HG02852 (cell line): Measurements from ENCODE around the gene LPP.

Experiments
- ATAC-seq: cut with Tn5 transposase; IDR thresholded peaks from one replicate; pipeline ENCODE4 v1.9.1; 2021; ENCODE audit warnings: mild to moderate bottlenecking, moderate library complexity; ENCODE audit not compliant: unreplicated experiment

Gene LPP

GRCh38 chr3:188533612-188534357, 379.8 kb downstream of the LPP start:
- no peak for ATAC-seq

DNA sequence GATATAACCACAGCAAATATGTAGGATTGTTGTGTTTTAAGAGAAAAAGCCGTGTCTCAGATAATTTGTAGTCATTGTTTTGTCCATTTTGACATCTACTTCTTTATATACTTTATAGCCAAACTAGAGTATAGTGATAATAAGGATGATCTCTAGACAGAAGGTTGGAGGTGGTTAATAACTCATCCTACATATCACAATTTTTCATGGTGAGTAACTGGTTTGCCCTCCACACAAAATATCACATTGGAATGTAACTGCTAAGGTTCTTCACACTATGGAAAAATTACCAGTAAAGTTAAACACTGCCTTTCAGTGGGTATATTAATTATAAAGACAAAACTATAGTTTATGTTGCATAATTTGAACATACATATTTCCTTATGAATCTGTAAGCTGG, 380.7 kb downstream of the LPP start:
- no peak for ATAC-seq

- ATAC-seq, result no peak
These were observed 383.6 kb downstream of the LPP start for GRCh38 chr3:188537606-188538005.

GRCh38 chr3:188539037-188539436, 385.1 kb downstream of the LPP start:
- ATAC-seq, result no peak

DNA sequence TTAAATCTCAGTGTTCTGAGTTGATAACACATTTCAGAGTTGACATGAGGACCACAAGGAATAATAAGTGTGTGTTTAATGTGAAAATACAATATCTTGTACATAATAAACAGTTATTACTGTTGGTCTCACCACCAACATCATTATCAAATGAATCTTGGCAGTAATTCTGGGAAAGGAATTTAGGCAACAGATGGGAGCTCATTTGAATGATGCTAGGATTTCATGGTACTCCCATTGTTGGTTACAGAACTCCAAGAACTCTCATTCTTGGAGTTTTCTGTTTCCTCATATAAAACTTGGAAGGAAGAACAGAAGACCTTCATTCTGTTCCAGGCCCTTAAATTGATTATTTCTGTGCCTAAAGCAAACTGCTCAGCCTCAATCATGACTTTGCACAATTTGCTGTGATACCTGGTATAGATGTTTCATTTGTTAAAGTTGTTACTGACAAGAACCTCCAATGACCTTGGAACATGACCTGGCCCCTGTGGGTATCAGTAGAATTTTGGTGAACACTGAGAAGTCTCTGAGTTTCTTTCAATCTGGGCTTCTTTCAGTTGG, 385.8 kb downstream of the LPP start:
- ATAC-seq, result no peak

GRCh38 chr3:188542196-188542595, 388.2 kb downstream of the LPP start:
- no peak for ATAC-seq

DNA sequence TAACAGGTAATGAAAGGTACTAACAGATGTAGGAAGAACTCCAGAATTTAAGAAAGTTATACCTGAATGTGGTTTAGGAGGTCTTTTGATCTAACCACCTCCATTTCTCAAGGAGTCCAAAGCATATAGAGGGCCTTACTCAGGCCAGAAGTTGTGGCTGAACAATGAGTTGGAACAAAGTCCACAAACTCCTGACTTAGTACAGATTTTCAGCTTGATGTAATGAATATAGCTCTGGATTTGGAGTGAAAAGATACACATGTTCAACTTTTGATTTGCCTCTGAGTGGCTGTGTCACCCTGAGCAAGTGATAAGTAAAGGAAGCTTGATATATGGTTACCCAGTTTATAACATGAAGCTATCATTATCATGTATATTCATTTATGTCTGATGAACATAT, 390.1 kb downstream of the LPP start:
- no peak for ATAC-seq

DNA sequence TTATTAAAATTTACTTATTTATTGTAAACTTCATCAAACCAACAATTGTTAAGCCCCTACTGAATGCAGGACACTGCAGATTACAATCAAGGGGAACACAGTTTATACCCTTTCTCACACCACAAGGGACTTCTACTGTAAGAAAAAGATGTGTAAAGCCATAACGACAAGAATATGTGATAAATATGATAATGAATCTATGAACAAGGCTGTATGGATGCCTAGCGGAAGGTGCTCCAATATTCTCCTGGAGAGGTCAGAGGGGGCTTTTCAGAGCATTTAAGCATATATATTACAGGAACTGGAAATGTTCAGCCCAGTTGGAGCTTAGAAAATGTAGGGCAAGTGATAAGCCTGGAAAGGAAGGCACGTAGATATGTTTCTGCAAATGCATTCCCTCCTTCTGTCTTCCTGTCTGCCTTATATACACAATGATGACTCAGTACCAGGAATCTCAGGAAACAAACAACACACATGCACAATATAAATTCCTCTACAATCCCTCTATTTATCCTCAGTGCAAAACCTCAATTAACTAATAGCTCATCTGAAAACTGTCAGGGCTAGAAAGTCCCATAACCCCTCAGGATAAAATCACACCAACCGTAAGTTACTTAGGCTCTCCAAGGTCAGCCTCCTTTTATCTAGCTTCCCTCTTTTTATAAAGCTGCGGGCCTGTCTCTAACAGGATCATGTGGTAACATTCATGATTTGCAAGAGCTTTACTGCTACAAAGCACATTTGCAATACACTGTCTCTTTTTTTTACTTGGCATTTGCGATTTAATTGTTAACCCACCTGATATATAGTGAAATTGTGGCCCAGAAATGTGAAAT, 393.1 kb downstream of the LPP start:
- no peak for ATAC-seq

- ATAC-seq, result no peak
These were observed 399.6 kb downstream of the LPP start for GRCh38 chr3:188553569-188553968.

- no peak for ATAC-seq
These were observed 400.4 kb downstream of the LPP start for GRCh38 chr3:188554404-188554803.

DNA sequence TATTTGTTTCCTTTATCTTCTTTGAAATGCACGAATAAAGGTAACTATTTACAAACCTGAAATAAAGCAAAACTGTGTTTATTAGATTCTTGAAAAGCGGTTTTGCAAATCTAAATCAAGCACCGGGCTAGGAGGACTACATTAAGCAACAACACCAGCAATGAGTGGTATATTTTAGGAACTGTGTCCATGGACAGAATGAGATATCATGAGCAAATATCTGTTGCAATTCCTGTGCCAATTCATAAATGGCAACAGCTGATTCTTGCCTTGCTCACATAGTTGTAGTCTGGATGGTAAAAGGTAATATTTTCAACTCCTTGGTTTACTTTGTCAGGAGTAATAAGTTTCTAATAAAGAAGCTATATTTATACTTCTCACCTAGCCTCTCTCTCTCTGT, 403.3 kb downstream of the LPP start:
- ATAC-seq, result no peak

DNA sequence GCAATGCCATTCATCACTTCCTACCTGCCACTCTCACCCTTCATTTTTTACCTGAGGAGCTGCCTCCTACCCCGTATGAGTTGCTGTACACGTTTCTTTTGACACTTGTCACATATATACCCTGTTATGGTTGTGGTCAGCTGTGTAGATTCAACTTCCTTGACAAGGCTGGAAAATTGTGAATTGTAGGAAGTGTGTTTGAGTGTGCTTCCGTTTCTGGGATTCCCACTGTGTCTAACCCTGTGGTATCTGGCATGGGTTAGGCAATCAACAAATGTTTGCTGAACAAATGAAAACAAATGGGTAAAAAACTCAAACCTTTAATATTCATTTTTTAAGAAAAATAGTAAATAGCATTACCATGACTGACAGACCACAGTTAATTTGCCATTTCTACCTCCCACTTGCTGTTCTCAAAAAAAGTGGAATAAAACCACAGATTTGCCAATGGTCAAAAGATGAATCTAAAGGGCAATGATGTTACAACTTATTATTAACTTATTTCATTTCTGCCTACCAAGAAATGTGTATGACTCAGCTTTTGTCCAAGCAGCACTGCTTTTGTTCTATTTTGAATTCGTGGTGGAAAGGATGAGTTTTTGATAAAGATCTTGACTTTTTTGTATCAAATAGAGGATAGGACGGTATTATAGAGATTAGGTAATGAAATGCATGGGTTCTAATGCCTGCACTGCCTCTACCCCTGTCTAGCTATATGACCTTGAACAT, 404.6 kb downstream of the LPP start:
- ATAC-seq, result no peak

GRCh38 chr3:188559072-188559429, 405.1 kb downstream of the LPP start:
- no peak for ATAC-seq

DNA sequence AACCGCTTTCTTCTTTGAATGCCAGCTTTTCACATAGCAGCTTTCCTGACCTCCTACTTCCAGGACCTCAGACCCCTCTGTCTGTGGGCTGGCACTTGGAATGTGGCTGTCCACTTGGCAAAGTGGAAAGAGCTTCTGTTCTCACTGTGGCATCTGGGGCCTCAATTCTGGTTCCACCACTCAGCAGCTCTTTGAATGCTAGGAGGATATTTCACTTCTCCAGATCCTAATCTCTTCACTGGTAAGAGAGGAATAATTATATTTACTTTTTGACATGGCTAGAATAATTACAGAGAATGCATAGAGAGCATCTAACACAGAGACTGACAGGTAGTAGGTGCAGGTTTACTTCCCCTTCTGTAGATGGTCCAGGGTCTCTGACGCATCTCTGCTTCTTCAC, 405.9 kb downstream of the LPP start:
- ATAC-seq, result no peak

DNA sequence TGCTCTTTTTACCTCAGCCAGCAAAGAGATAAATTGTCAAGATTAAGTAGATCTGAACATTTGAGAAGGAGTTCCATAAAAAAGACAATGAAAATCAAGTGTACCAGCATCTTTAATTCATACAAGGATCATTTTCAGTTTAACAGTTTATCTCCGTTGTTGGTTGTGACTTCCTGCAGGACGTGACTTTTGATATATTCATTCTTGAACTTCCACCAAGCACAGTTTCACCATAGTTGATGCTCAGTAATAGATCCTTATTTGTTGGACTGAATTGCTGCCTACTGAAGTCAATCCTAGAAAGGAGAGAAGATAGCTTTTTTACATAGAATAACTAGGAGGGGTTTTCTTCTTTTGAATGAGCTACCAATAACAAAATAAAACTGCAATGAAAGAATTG, 408.2 kb downstream of the LPP start:
- no peak for ATAC-seq

GRCh38 chr3:188567478-188568195, 413.7 kb downstream of the LPP start:
- ATAC-seq, result no peak

DNA sequence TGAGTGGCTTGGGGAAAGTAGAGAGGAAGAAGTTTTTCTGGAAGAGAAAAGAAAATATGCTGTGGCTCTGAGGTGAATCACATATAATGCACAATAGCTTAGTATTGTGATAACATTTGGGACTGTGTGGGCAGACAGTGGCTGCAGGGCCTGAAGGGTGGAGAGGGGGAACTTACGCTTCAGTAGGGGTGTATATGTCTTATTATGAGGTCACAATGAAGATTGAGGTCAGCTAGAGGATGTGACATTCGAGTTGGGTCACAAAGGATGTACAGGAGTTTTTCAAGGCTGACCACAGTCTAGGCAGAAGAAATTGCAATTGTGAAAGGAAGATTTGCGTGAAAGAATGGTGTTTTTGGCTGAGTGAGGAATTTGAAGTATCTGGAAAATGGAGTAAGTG, 414.8 kb downstream of the LPP start:
- no peak for ATAC-seq

DNA sequence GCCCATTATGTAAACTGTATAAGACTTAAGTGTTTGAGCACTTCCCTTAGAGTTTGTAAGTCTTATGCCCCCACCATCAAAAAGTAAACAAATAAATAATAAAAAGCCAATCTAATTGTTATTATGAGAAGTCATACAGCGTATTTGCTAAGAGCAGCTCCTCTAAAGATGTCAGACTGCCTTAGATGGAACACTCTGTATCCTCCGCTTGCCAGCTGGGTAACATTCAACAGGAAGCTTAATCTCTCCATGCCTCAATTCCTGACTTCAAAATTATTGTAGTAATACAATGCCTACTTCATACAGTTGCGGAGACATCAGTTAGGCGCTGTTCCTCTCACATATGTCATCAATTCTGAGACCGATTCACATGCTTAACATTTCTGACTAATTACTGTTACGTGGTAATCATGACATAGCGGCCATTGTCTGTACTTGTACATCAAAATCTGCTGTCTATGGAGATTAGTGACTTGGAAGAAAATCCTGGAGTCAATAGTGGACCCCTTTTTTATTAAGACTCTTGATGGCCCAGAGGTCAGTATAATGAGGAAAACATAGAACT, 417.7 kb downstream of the LPP start:
- no peak for ATAC-seq

DNA sequence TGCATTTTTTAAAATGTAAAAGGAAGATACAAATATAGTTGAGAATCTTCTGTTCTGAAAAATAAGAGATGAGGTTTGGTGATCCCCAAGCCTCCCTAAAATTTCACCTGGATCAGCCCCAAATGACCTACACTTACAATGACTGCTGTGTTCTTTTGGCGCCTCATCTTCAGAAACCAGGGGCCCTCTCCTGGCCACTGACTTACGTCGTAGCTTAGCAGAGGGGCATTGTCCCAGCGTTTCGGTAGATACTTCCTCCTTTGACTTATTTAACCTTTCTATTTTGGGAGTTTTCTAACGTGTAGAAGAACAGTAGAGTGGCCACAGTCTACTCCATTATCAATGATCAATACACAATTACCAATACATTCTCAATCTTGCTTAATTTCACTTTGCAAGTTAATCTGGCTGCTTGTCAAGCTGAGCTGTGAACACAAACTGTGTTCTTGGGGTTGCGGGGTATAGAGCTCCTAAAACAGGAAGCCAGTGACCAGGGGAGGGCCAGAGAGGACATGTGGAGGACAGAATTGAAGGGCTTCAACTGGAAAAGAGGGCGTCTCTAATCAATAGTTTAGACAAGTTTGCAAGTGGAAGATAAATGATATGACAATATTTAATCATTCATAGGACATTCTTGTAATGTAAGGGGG, 419.5 kb downstream of the LPP start:
- ATAC-seq, result no peak

DNA sequence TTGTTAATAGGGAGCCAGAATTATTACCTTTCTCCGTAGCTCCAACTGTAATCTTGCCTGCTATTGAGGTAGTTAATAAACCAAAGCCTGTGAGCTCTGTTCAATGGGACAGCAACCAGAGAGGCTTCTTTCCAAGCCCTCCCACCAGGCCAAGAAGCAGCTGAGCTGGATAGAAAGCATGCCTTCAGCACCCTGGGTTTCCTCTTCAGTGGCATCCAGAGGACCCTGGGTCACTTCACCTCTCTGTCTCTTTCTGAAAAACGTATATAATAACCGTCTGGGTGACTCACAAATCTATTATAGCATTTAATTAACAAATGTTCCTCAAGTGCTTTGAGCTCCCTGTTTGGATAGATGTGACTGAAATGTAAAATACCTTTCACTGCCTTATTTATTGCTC, 420.0 kb downstream of the LPP start:
- no peak for ATAC-seq
